Kidney (tissue), 14 donors: ENCODE measurements around the gene NXPE1. TPM values are rescaled to one million over a fixed set of nuclear protein-coding genes. Genes with fewer than 3 reads are reported as not detected.

ENCODE experiments used
- DNase-seq, 5 donors: peaks; one replicate each; pipeline ENCODE4 v3.0.0-alpha.2; 2013 to 2020
- FAIRE-seq: peaks from 2 replicates; lab custom pipeline; 2012; peaks lifted over from hg19 to GRCh38; lab: Jason Lieb, UNC
- H3K27ac ChIP-seq, 2 donors: one replicate each; pipeline ENCODE4 v1.7.0; 2013; ENCODE audit warnings: low read depth in 2 of 2, low read length in 2 of 2, inconsistent platforms in 1 of 2
- H3K27me3 ChIP-seq: one replicate; pipeline ENCODE4 v1.7.1; 2013; ENCODE audit warnings: low read length, inconsistent platforms; ENCODE audit not compliant: control insufficient read depth, insufficient read depth
- H3K36me3 ChIP-seq, 3 donors: one replicate each; pipeline versions ENCODE4 v1.7.0 to v1.7.1; 2013; ENCODE audit warnings: low read length in 3 of 3, control low read depth in 1 of 3, inconsistent platforms in 1 of 3; ENCODE audit not compliant: insufficient read depth in 3 of 3, control insufficient read depth in 2 of 3
- H3K4me1 ChIP-seq, 3 donors: one replicate each; pipeline versions ENCODE4 v1.7.0 to v1.7.1; 2013; ENCODE audit warnings: low read length in 3 of 3, inconsistent platforms in 1 of 3, low read depth in 1 of 3; ENCODE audit not compliant: control insufficient read depth in 2 of 3, insufficient read depth in 2 of 3
- H3K4me3 ChIP-seq, 3 donors: one replicate each; pipeline versions ENCODE4 v1.7.0 to v1.8.1; 2013; ENCODE audit warnings: low read length in 3 of 3, control low read depth in 1 of 3, inconsistent platforms in 1 of 3
- H3K9ac ChIP-seq, 3 donors: one replicate each; pipeline versions ENCODE4 v1.7.0 to v1.7.1; 2013; ENCODE audit warnings: low read length in 3 of 3, control low read depth in 1 of 3, inconsistent platforms in 1 of 3
- H3K9me3 ChIP-seq, 3 donors: one replicate each; pipeline versions ENCODE4 v1.7.0 to v1.7.1; 2013; ENCODE audit warnings: low read length in 3 of 3, control low read depth in 1 of 3, inconsistent platforms in 1 of 3; ENCODE audit not compliant: control insufficient read depth in 2 of 3, insufficient read depth in 1 of 3
- CTCF ChIP-seq: IDR thresholded peaks from 3 replicates; pipeline ENCODE4 v1.5.1; 2012; ENCODE audit warnings: mild to moderate bottlenecking, moderate library complexity, borderline replicate concordance; ENCODE audit not compliant: insufficient read depth; ENCODE audit errors: extremely low read depth
- intact Hi-C: fragments of 100-400 bp; cut with DNase I; formaldehyde crosslinking; loops from one replicate; pipeline ENCODE4 v1.11.1; 2022
- polyA plus RNA-seq: library from polyadenylated mRNA; stranded (reverse); fragments of 350-450 nt; fragmentation: Illumina TruSeq; extraction: RNeasy Lipid Tissue Mini Kit (QIAGEN cat#74804); gene quantifications from one replicate; pipeline ENCODE4 v1.2.3, GENCODE V29; 2014; ENCODE audit warnings: low read depth, low replicate concordance; ENCODE audit not compliant: insufficient read depth
- total RNA-seq: library from RNA; stranded (reverse); fragmentation: NEBNext Ultra II Directional; extraction: Animal tissue kit (Norgen Biotek cat#: 25700); gene quantifications from one replicate; pipeline ENCODE4 v1.2.1, GENCODE V29; 2021
- donor health status: control.
- donor health status: control.
- donor health status: control.
- donor health status: control.
- donor health status: control.
- donor health status: DM: yes; HTN: yes; CAD: no.
- donor health status: Normal renal cell carcinoma (clear cell type).

The NXPE1 gene
- total and polyA plus RNA-seq, 2 donors from 2014 or later, result 0.25 TPM; not detected in 1

GRCh38 chr11:114551060-114551459, 8.6 kb downstream of the NXPE1 start:
- no peak for TF ChIP-seq CTCF
- H3K27ac ChIP-seq, result no peak overlapping the region
- no peaks in the 10 kb centered on the region for H3K27me3 ChIP-seq
- no peaks in the 10 kb centered on the region for H3K9me3 ChIP-seq
- DNase-seq (no peak), FAIRE-seq (no peak)
- no peaks in the 10 kb centered on the region for H3K36me3 ChIP-seq
- H3K4me3 ChIP-seq, result no peak overlapping the region
- intact Hi-C loops, result no loop called here
- H3K9ac ChIP-seq, result no peak overlapping the region
- no peaks in the 10 kb centered on the region for H3K4me1 ChIP-seq

GRCh38 chr11:114525682-114526081, 34.0 kb downstream of the NXPE1 start:
- Histone ChIP-seq H3K27ac (no peak overlapping the region), H3K4me1 (no peaks in the 10 kb centered on the region), H3K9ac (no peak overlapping the region), H3K4me3 (no peak overlapping the region), H3K9me3 (peaks cover 0 to 2% (median 0%) of the 10 kb centered on the region in 3 donors), H3K36me3 (no peaks in the 10 kb centered on the region), H3K27me3 (no peaks in the 10 kb centered on the region)
- intact Hi-C loops, result no loop called here
- no peak for DNase-seq
- no peak for TF ChIP-seq CTCF
- no peak for FAIRE-seq

- TF ChIP-seq CTCF, result no peak
- peaks cover 0 to 2% (median 0%) of the 10 kb centered on the region in 3 donors for H3K9me3 ChIP-seq
- H3K27me3 ChIP-seq, result no peaks in the 10 kb centered on the region
- FAIRE-seq (no peak), DNase-seq (no peak)
- H3K36me3 ChIP-seq, result no peaks in the 10 kb centered on the region
- no peaks in the 10 kb centered on the region for H3K4me1 ChIP-seq
- intact Hi-C loops, result no loop called here
- H3K9ac ChIP-seq, result no peak overlapping the region
- H3K4me3 ChIP-seq, result no peak overlapping the region
- no peak overlapping the region for H3K27ac ChIP-seq
These were observed 35.6 kb downstream of the NXPE1 start for GRCh38 chr11:114524122-114524521.

- FAIRE-seq, result no peak
- DNase-seq, result no peak
- H3K9me3 ChIP-seq, result peaks cover 0 to 2% (median 0%) of the 10 kb centered on the region in 3 donors
- H3K27ac ChIP-seq, result no peak overlapping the region
- H3K4me3 ChIP-seq, result no peak overlapping the region
- H3K4me1 ChIP-seq, result no peaks in the 10 kb centered on the region
- no peaks in the 10 kb centered on the region for H3K36me3 ChIP-seq
- no peaks in the 10 kb centered on the region for H3K27me3 ChIP-seq
- TF ChIP-seq CTCF, result no peak
- no peak overlapping the region for H3K9ac ChIP-seq
- intact Hi-C loops, result no loop called here
These were observed 36.9 kb downstream of the NXPE1 start for GRCh38 chr11:114522818-114523217.
